HG03521 (cell line): ENCODE measurements around the gene TTL.
"Not testable (repeated sequence)": the region's sequence is repeated elsewhere in the genome, so short reads cannot be mapped to it uniquely, and the experiment has no call there.

Experiments
- ATAC-seq: cut with Tn5 transposase; IDR thresholded peaks from one replicate; pipeline ENCODE4 v1.9.1; 2021; ENCODE audit warnings: mild to moderate bottlenecking, moderate library complexity; ENCODE audit not compliant: unreplicated experiment

TTL gene

DNA sequence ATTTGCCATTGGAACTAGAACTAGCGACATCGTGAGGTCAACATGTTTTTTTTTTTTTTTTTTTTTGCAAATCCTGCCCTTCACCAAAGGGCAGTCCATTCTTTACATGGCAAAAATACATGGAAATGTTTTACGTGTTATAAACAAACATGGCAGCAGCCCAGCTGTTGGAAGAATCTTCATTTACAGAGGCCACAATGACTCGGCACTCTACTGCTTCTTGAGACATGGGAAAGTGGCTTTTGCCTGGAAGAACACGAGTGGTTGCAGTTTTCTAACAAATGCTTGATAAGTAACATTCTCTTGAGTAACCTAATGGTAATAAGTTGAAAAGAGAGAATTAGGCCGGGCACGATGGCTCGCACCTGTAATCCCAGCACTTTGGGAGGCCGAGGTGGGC is 37.5 kb downstream of the TTL start:
- ATAC-seq, result no peak

DNA sequence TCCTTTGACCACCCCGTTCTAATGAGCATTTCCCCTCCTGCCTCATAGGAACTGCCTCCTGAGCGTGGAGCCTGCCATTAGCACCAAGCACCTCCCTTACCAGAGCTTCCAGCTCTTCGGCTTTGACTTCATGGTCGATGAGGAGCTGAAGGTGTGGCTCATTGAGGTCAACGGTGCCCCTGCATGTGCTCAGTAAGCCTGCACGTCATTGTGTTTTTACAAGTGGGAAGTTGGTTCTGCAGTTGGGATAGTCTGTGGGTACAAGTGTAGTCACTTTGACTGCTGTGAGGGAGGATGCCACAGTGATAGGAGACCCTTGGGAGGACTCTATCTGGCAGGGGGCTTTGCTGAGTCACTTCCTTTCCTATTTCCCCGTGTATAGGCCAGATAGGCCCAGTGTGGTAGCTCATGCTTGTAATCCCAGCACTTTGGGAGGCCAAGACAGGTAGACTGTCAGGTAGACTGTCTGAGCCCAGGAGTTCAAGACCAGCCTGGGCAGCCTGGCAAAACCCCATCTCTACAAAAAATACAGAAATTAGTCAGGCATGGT is 38.4 kb downstream of the TTL start:
- ATAC-seq, result no peak

DNA sequence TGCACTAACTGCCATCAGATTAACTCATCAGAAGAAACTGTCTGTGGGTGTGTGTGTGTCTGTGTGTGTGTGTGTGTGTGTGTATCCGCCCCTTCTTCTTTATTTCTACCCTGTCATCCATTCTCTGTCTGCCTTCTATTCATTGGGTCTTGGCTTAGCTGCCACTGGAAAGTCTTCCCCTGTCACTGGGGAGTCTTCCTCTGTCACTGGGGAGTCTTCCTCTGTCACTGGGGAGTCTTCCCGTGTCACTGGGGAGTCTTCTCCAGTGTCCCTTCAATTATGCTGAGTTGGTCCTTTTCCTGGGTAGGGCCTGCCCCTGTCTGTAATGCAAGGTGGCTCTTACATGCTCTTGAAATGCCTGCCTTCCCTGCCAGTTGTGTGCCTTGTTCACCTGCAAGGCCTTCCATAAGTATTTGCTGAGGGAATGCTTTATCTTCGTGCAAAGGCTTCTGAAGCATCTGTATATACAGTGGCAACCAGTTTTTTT is 41.4 kb downstream of the TTL start:
- ATAC-seq, result no peak

DNA sequence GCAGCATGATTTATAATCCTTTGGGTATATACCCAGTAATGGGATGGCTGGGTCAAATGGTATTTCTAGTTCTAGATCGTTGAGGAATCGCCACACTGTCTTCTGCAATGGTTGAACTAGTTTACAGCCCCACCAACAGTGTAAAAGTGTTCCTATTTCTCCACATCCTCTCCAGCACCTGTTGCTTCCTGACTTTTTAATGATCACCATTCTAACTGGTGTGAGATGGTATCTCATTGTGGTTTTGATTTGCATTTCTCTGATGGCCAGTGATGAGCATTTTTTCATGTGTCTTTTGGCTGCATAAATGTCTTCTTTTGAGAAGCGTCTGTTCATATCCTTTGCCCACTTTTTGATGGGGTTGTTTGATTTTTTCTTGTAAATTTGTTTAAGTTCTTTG is 42.3 kb downstream of the TTL start:
- ATAC-seq, result not testable (repeated sequence)

DNA sequence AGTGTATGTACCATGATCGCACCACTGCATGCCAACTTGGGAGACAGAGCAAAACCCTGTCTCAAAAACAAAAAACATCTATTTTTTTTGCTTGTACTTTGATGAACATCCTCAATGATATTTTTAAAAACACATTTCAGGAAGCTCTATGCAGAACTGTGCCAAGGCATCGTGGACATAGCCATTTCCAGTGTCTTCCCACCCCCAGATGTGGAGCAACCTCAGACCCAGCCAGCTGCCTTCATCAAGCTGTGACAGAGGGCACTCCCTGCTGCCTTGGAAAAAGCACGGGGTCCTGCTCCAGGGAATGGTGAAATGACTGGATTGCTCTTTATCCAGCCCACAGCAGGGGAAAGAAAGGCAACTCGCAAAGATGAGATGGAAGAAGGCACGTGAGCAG is 46.6 kb downstream of the TTL start:
- ATAC-seq, result no peak

DNA sequence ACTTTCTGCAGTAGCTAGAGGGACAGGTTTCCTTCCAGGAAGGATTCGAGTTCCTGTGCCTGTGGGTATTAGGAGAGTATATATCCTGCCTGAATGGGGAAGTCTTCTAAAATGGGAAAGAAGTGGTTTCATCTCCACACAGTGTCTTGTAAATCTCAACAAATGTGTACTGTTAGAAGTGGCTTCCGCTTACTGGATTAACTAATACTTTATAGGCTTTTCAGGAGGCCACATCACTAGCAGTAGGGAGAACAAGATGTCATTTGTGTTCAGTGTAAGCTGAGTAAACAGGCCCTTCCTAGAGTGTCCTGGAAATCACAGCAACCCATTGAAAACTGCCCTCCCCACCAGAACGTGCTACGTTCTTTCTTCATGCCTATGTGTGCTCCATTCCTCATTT is 47.8 kb downstream of the TTL start:
- no peak for ATAC-seq

DNA sequence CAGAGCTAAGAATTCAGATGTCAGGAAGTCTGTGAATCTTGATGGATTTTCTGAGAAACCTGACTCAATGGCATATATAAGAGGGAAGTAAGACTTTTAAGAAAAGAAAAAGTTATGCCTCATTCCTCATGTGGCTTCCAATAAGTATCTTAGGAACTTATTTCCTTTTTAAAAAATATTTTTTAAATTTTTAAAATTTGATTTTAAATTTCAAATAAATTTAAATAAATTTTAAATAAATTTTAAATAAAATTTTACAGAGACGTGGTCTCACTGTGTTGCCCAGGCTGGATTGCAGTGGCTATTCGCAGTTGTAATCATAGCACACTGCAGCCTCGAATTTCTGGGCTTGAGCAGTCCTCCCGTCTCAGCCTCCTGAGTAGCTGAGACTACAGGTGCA is 48.8 kb downstream of the TTL start:
- ATAC-seq, result no peak

DNA sequence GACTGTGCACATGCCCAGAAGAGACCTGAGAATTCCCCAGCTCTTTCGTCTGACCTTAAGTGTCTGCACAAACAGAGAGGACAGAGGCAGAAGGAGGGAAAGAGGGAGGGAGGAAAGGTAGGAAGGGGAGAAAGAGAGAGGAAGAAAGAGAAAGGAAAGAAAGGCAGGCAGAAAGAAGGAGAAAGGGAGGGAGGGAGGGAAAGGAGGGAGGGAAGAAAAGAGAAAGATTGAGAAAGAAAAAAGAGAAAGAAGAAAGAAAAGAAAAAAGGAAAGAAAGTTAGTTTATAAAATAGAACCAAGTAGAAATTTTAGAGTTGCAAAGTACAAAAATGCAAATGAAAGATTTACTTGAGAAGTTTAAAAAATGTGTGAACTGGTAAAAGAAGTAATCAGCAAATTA is 52.9 kb downstream of the TTL start:
- no peak for ATAC-seq

DNA sequence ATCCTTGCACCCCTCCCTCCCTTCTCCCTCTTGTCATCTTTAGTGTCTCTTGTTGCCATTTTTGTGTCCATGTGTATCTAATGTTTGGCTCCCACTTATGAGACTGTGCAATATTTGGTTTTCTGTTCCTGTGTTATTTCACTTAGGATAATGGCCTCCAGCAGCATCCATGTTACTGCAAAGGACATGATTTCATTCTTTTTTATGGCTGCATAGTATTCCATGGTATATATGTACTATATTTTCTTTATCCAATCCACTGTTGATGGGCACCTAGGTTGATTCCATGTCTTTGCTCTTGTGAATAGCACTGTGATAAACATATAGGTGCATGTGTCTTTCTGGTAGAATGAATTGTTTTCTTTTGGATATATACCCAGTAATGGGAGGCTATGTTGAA is 54.7 kb downstream of the TTL start:
- ATAC-seq, result not testable (repeated sequence)

DNA sequence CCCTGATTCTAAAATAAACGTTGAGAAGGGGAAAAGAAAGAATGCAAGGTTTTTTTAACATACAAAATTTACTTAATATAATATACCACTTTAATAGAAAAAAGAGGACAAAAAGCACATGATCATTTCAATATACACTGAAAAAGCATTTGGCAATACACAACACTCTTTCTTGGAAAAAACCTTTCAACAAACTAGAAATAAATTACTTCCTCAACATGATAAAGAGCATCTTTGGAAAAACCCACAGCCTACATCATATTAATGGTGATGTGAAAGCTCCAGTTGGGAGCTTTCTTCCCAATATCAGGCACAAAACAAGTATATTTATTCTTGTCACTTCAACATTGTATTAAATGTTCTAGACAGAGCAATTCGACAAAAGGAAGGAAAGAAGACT is 57.4 kb downstream of the TTL start:
- no peak for ATAC-seq

DNA sequence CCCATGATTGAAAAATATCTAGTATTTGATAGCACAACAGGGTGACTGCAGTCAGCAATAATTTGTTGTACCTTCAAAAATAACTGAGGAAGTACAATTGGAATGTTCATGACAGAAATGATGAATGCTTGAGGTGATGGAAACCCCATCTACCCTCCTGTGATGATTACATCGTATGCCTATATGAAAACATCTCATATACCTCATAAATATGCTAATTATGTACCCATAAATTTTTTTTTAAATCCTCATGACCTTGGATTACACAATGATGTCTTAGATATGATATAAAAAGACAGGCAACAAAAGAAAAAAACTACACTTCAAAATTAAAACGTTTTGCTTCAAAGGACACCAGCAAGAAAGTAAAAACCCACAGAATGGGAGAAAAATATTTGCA is 59.0 kb downstream of the TTL start:
- ATAC-seq, result no peak

DNA sequence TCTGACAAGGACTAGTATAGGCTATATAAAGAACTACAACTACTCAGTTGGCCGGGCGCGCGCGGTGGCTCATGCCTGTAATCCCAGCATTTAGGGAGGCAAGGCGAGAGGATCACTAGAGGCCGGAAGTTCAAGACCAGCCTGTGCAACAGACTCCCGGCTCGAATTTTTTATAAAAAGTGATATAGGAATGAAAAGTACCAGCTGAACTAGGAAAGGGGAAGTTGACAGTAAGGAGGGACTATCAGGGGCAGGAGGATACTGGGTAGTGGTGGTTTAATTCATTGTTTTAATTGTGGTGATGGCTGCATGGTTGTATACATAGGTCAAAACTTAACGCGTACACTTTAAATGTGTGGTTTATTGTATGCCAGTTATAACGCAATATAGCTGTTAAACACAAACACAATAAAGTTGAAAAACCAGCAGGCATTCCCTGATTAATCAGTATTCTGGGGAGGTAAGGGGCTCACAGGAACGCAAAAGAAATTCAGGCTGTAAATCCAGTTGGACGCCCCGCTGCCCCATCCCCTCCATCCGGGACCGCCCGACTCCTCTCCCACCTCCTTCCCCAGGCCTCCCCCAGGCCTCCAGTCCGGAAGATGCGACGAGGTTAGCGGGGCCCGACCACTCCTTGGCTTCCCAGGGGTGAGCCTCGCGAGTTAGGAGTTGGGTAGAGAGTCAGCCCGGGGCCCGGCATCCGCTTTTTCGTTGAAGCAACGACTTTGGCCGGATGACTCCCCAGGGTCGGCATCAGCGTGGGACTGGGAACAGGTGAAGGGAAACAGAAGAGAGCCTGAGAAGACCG is 59.6 kb downstream of the TTL start:
- peak; percentile 65 for ATAC-seq

DNA sequence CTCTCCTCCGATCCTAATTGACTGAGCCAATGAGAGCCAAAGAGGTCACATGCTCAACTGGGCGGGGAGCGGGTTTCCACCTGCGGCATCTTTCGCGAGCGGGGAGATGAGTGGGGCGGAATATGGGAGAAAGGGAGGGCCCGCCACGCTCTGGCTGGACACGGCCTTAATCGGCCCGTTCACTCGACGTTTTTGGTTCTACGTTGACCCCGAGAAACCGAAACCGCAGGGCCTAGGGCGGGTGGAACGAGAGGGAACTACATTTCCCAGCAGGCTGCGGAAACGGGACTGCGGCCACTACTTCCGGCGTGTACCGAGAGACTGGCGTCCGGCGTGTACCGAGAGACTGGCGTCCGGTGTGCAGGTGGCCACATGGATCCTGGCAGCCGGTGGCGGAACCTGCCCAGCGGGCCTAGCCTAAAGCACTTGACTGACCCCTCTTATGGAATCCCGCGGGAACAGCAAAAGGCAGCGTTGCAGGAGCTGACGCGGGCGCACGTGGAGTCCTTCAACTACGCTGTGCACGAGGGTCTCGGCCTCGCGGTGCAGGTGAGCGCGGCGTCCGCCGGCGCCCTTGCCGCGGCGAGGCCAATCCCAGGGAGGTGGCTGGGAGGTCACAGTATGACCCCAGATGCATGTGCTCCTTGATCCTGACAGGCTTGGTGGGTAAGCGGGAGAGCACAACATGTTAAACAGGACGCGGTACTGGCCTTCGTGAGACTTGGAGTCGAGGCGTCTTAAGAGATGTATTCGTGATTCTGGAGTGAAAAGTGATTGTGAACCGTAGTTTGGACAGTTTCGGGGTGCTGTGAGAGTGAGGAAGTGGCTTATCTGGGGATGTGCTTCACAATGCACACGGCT is 60.4 kb downstream of the TTL start, which contains the start of gene POLR1B:
TSS of gene POLR1B (plus strand) at position 343 of the 861 bp plus-strand sequence. CDS start at position 373, 30 bp downstream.
- peak; percentile 71 for ATAC-seq

DNA sequence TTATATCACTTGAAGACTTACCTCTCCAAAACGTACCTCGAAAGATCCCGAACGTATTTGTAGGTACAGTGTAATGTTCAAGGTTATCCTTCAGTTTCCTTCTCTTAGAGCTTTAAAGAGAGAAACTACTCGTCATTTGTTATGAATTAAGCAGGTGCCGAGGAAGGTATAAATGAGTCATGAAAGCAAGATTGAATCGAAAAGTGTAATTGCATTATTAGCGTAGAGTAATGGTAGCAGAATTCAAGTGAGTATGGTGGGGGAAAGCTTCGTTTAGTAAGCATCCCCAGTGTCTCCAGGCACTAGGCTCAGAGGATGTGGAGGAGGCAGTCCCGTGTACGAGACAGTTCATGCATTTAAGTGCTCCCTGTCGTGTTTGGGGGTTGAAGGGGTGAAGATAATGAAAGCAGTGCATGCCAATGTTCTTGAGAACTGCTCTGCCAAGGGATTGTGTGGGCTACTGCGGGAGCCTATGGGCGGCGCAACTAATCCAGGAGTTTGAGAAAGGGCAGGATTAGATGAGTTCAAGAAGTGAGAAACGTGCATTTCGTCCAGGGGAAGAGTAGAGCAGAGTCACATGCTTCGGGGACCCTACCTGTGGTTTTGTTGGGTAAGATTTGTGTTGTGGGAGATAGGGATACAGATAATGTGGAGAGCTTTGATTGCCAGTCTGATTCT is 61.2 kb downstream of the TTL start:
- peak; percentile 6 for ATAC-seq

DNA sequence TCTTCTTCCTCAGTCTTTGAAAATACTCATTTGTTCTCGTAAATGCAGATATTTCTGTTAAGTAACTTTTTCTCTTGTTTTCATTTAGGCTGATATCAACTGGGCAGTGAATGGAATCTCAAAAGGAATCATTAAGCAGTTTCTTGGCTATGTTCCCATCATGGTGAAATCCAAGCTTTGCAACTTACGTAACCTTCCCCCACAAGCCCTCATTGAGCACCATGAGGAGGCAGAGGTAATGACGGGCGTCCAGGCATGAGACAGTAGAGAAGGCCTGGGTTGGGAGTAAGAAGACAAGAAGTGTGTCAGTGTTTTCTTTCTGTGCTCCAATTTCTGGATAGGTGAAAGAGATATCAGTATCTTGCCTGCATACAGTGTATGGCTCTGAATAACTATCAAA is 65.4 kb downstream of the TTL start:
- ATAC-seq, result no peak

DNA sequence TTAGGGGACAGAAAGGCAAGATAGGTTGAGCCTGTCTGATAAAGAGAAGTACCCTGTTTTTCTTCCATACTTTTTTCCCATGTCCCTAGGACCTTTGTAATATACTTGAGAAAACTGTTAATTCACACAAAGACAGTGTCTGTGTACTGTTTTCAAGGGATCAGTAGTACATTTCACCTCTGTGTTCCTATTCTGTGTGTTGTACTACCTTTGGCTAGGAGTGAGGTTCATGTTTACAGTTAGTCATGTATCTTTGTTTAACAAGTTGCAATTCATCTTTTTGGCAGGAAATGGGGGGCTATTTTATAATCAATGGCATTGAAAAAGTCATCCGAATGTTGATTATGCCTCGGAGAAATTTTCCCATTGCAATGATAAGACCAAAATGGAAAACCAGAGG is 67.0 kb downstream of the TTL start:
- ATAC-seq, result no peak

DNA sequence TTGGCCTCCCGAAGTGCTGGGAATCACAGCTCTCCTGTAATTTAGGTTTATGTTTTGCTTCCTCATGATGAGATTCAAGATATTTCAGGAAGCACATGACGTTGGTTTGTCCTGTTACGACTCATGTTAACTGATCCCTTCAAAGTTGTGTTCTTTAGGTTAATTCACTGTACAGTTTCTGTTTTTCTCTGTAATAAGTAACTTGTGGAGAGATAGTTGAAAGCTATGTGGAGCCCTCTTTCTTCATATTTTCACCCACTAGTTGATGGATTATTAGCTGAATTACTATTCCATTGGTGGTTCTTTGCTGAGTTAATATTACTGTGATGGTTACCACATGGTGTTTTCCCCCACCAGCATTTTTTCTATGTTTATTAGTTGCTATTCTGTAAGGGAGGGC is 84.1 kb downstream of the TTL start:
- ATAC-seq, result no peak

DNA sequence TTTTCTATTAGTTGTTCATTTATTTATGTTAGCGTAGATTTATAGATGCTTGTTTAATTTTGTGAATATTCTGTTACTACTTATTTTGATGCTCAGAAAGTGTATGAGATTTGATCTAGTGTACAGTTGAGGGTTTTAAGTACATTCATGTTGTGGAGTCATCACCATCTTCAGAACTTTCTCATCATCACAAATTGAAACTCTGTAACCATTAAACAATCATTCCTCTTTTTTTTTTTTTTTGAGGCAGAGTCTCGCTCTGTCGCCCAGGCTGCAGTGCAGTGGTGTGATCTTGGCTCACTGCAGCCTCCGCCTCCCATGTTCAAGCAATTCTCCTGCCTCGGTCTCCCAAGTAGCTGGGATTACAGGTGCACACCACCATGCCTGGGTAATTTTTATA is 84.6 kb downstream of the TTL start:
- ATAC-seq, result not testable (repeated sequence)

DNA sequence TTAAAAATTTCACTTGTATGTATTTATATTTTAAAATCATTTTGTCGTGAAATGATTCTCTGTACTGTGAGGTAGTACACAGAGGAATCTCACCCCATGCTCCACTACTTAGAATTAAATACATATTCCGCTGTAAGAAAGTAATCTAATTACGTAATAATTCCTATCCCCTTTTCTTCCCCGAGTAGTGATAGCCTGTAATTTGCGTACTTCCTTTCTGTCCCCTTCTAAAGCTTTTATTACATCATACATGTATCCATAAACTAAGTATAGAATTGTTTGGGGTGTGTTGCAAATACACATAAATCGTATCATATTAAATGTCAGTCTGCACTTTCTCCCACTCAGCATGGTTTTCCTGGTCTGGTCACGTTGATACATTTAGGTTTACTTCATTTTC is 90.0 kb downstream of the TTL start:
- no peak for ATAC-seq

DNA sequence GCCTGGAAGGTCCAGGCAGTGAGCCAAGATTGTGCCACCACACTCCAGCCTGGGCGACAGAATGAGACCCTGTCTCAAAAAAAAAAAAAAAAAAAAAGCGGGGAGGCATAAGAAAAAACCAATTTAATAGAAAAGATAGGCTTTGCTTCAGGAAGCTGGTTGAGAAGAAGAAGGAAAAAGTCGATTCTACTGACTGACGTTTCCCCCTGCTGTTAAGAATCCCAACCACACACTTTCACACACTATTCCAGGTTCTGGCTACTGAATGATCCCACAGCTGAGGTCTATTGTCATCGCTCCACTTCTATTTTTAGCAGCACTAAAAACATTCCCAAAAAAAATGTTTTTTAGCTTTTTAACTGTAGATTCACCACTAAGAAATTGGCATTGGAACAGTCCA is 95.8 kb downstream of the TTL start:
- no peak for ATAC-seq

DNA sequence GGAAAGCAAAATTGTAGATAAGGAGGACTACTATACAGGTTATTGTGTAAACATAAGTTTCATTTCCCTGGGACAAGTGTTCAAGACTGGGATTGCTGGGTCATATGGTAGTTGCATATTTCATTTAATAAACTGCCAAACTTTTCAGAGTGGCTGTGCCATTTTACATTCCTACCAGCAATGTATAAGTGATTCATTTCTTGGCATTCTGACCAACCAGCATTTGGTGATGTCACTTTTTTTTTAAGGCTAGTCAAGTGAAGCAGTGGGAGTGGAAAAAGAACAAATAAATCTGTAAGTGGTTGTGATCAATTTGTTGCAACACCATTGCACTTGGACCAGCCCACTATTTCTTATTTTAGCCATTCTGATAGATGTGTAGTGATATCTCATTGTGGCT is 97.3 kb downstream of the TTL start:
- no peak for ATAC-seq
